Adrenal gland (tissue), 5 donors: ENCODE results near the gene CCSER1.

Source experiments
- CTCF ChIP-seq, 6 experiments: fragments of 450-650 bp in 4 of 6; fragments of 200-600 bp in 2 of 6; sonication (generic) in 1 of 6; IDR thresholded peaks; 1 replicate in 5 of 6; 2 replicates in 1 of 6; pipeline versions ENCODE4 v1.5.1 to v1.8.0; 2016 to 2021; ENCODE audit warnings: antibody characterized with exemption in 6 of 6, mild to moderate bottlenecking in 2 of 6, moderate library complexity in 1 of 6
- POLR2A ChIP-seq, 2 donors: fragments of 450-650 bp; IDR thresholded peaks; one replicate each; pipeline ENCODE4 v1.6.1; 2017; ENCODE audit warnings: antibody characterized with exemption in 2 of 2, mild to moderate bottlenecking in 2 of 2, moderate library complexity in 1 of 2
- donor health status: DM: no; HTN: no; CAD: no.

GRCh38 chr4:91359041-91360031 lies 1232.1 kb downstream of the CCSER1 start:
- TF ChIP-seq CTCF (IDR thresholded peaks at IDR 0.05): no peak
- TF ChIP-seq POLR2A (IDR thresholded peaks at IDR 0.05): no peak
